ENCODE measurements around the gene MTG2. TPM values are rescaled to one million over a fixed set of nuclear protein-coding genes. Genes with fewer than 3 reads are reported as not detected.

The MTG2 gene
- polyA plus RNA-seq, 1 of the 3 experiments (the other 2 are of a cell fraction): 42.9 TPM

GRCh38 chr20:62236200-62236599 lies 53.4 kb downstream of the MTG2 start:
- Histone ChIP-seq H3K36me3 (replicated peaks in 1 of 2; ENCODE audit: control insufficient read depth in 1 of 2, insufficient read depth in 2 of 2, low read length in 1 of 2) (no peaks in the 10 kb centered on the region), H3K9ac (no peak overlapping the region), H3K4me1 (ENCODE audit: control insufficient read depth in 1 of 2, insufficient read depth in 2 of 2, low read depth in 1 of 2, low read length in 1 of 2) (peaks cover 5 to 46% of the 10 kb centered on the region in 2 experiments; a peak in 1 of 4 replicates), H3K9me3 (no peaks in the 10 kb centered on the region), H3K27ac (ENCODE audit: low read depth in 2 of 2, low read length in 1 of 2) (no peak overlapping the region), H3K27me3 (ENCODE audit: insufficient read depth) (no peaks in the 10 kb centered on the region), H4K20me1 (ENCODE audit: insufficient read depth) (peaks cover 18% of the 10 kb centered on the region), H3F3A (replicated peaks; ENCODE audit: insufficient read depth) (no peaks in the 10 kb centered on the region), H3K4me3 (ENCODE audit: low read depth in 2 of 2, low read length in 1 of 2) (no peak overlapping the region), H3K79me2 (ENCODE audit: insufficient read depth) (peaks cover 26% of the 10 kb centered on the region), H3K9me2 (no peaks in the 10 kb centered on the region), H2AFZ (ENCODE audit: low read depth) (no peak overlapping the region), H3K4me2 (no peak overlapping the region)
- TF ChIP-seq RAD21 (IDR thresholded peaks at IDR 0.05; ENCODE audit: low read length): no peak
- no peak for TF ChIP-seq REST (IDR thresholded peaks at IDR 0.05; ENCODE audit: low read depth, low read length)
- TF ChIP-seq TEAD4 (IDR thresholded peaks at IDR 0.05; ENCODE audit: borderline replicate concordance, insufficient read depth): no peak
- TF ChIP-seq TAF1 (IDR thresholded peaks at IDR 0.05; ENCODE audit: borderline replicate concordance, low read depth, low read length): no peak
- TF ChIP-seq USF1 (IDR thresholded peaks at IDR 0.05; ENCODE audit: borderline replicate concordance, low read depth): no peak
- TF ChIP-seq MEF2A (IDR thresholded peaks at IDR 0.05; ENCODE audit: borderline replicate concordance, low read depth): no peak
- no peak for TF ChIP-seq GATA2 (CRISPR knock-in tag; IDR thresholded peaks at IDR 0.05)
- TF ChIP-seq RFX5 (IDR thresholded peaks at IDR 0.05; ENCODE audit: low read length): no peak
- no peak for TF ChIP-seq EZH2phosphoT487 (IDR thresholded peaks at IDR 0.05; ENCODE audit: borderline replicate concordance, low read depth)
- TF ChIP-seq GABPA (IDR thresholded peaks at IDR 0.05; ENCODE audit: low read depth): no peak
- no peak for TF ChIP-seq CHD2 (IDR thresholded peaks at IDR 0.05; ENCODE audit: low read length, partially characterized antibody)
- no peak for TF ChIP-seq NFIC (IDR thresholded peaks at IDR 0.05; ENCODE audit: borderline replicate concordance)
- TF ChIP-seq EP300 (IDR thresholded peaks at IDR 0.05; ENCODE audit: borderline replicate concordance in 1 of 2, low read depth in 1 of 2, low read length in 1 of 2): no peak
- TF ChIP-seq FOSL2 (IDR thresholded peaks at IDR 0.05; ENCODE audit: borderline replicate concordance, low read depth): no peak
- no peak for TF ChIP-seq SMC3 (IDR thresholded peaks at IDR 0.05; ENCODE audit: low read depth, low read length)
- no peak for TF ChIP-seq FOXJ3 (CRISPR knock-in tag; IDR thresholded peaks at IDR 0.05)
- no peak for TF ChIP-seq RCOR1 (IDR thresholded peaks at IDR 0.05; ENCODE audit: low read length)
- no peak for TF ChIP-seq FOXM1 (IDR thresholded peaks at IDR 0.05; ENCODE audit: low read depth)
- DNase-seq: no peak
- WGBS (ENCODE audit: low lambda C conversion rate): 41% methylated on average over 6 of the region's 6 CpGs
- ChIA-PET CTCF (interaction anchor here (0.6 to 1.3 kb wide), 5 partner anchors 8 to 264 kb away, joined by 3 to 4 read pairs (median 3); no protein-coding TSS in a partner anchor), POLR2A (interaction anchor here (1.2 kb wide), 1 partner anchor 16 kb away, joined by 5 read pairs; the partner anchor contains the start of gene HRH3)
